Measurements from ENCODE around the gene CPPED1. TPM values are rescaled to one million over a fixed set of nuclear protein-coding genes. Genes with fewer than 3 reads are reported as not detected.

CPPED1 gene
- total RNA-seq, 1 experiment from 2014 or later = 7.7 TPM

GRCh38 chr16:12704492-12705111, 99.1 kb downstream of the CPPED1 start:
- TF ChIP-seq EZH2 (IDR thresholded peaks at IDR 0.05; ENCODE audit: low read length, unreplicated experiment) (no peak), EZH2phosphoT487 (IDR thresholded peaks at IDR 0.05; ENCODE audit: borderline replicate concordance, low read length) (no peak), CTCF (conservative IDR thresholded peaks at IDR 0.05; ENCODE audit: low read depth, low read length) (no peak)
- H3K27ac ChIP-seq (ENCODE audit: low read length) = no peak overlapping the region
- BruUV-seq (replicated peaks) = no TSS peak
- H3K9ac ChIP-seq (ENCODE audit: low read length) = no peak overlapping the region
- no peaks in the 10 kb centered on the region for H3K79me2 ChIP-seq (ENCODE audit: low read length)
- intact Hi-C loops (cut with micrococcal nuclease) = no loop called here
- ChIA-PET CTCF (no interaction called here), POLR2A (ENCODE audit: unreplicated experiment) (no interaction called here)
- no peak for ATAC-seq
- no peaks in the 10 kb centered on the region for H3K9me2 ChIP-seq (replicated peaks; ENCODE audit: low read length)
- DNase-seq = no peak
- no peaks in the 10 kb centered on the region for H4K20me1 ChIP-seq (ENCODE audit: low read length)
- H3K4me1 ChIP-seq (ENCODE audit: insufficient read depth, low read length) = no peaks in the 10 kb centered on the region
- H3F3A ChIP-seq (ENCODE audit: low read length, unreplicated experiment) = no peaks in the 10 kb centered on the region
- no peak overlapping the region for H2AFZ ChIP-seq (ENCODE audit: low read length)
- H3K4me3 ChIP-seq (ENCODE audit: low read length) = no peak overlapping the region
- H3K9me3 ChIP-seq (ENCODE audit: low read length) = no peaks in the 10 kb centered on the region
- H3K36me3 ChIP-seq (ENCODE audit: low read depth, low read length) = no peaks in the 10 kb centered on the region
- no peaks in the 10 kb centered on the region for H3K27me3 ChIP-seq (ENCODE audit: low read length)
- no peak overlapping the region for H3K4me2 ChIP-seq (ENCODE audit: low read length)

- Histone ChIP-seq H3K36me3 (ENCODE audit: low read depth, low read length) (no peaks in the 10 kb centered on the region), H3K27ac (ENCODE audit: low read length) (no peak overlapping the region), H3K4me3 (ENCODE audit: low read length) (no peak overlapping the region), H3K4me1 (ENCODE audit: insufficient read depth, low read length) (no peaks in the 10 kb centered on the region), H2AFZ (ENCODE audit: low read length) (no peak overlapping the region), H3K4me2 (ENCODE audit: low read length) (no peak overlapping the region), H3K9me3 (ENCODE audit: low read length) (no peaks in the 10 kb centered on the region), H3K79me2 (ENCODE audit: low read length) (no peaks in the 10 kb centered on the region), H3K9ac (ENCODE audit: low read length) (no peak overlapping the region), H3K9me2 (replicated peaks; ENCODE audit: low read length) (no peaks in the 10 kb centered on the region), H4K20me1 (ENCODE audit: low read length) (no peaks in the 10 kb centered on the region), H3K27me3 (ENCODE audit: low read length) (no peaks in the 10 kb centered on the region), H3F3A (ENCODE audit: low read length, unreplicated experiment) (no peaks in the 10 kb centered on the region)
- no TSS peak for BruUV-seq (replicated peaks)
- intact Hi-C loops (cut with micrococcal nuclease) = no loop called here
- ChIA-PET CTCF (no interaction called here), POLR2A (ENCODE audit: unreplicated experiment) (no interaction called here)
- no peak for TF ChIP-seq CTCF (conservative IDR thresholded peaks at IDR 0.05; ENCODE audit: low read depth, low read length)
- no peak for TF ChIP-seq EZH2phosphoT487 (IDR thresholded peaks at IDR 0.05; ENCODE audit: borderline replicate concordance, low read length)
- no peak for TF ChIP-seq EZH2 (IDR thresholded peaks at IDR 0.05; ENCODE audit: low read length, unreplicated experiment)
- no peak for ATAC-seq
- peak; percentile 5 for DNase-seq
Measured at GRCh38 chr16:12703935-12704334, 99.8 kb downstream of the CPPED1 start.

- no peaks in the 10 kb centered on the region for H3K9me3 ChIP-seq (ENCODE audit: low read length)
- H3K36me3 ChIP-seq (ENCODE audit: low read depth, low read length) = no peaks in the 10 kb centered on the region
- no peak for TF ChIP-seq EZH2phosphoT487 (IDR thresholded peaks at IDR 0.05; ENCODE audit: borderline replicate concordance, low read length)
- no peak for TF ChIP-seq EZH2 (IDR thresholded peaks at IDR 0.05; ENCODE audit: low read length, unreplicated experiment)
- TF ChIP-seq CTCF (conservative IDR thresholded peaks at IDR 0.05; ENCODE audit: low read depth, low read length) = no peak
- H3K4me3 ChIP-seq (ENCODE audit: low read length) = no peak overlapping the region
- H3K79me2 ChIP-seq (ENCODE audit: low read length) = no peaks in the 10 kb centered on the region
- no peak overlapping the region for H3K9ac ChIP-seq (ENCODE audit: low read length)
- no peaks in the 10 kb centered on the region for H4K20me1 ChIP-seq (ENCODE audit: low read length)
- H3K4me2 ChIP-seq (ENCODE audit: low read length) = no peak overlapping the region
- DNase-seq = no peak
- no TSS peak for BruUV-seq (replicated peaks)
- intact Hi-C loops (cut with micrococcal nuclease) = no loop called here
- ChIA-PET POLR2A (ENCODE audit: unreplicated experiment) (no interaction called here), CTCF (no interaction called here)
- no peaks in the 10 kb centered on the region for H3K4me1 ChIP-seq (ENCODE audit: insufficient read depth, low read length)
- H2AFZ ChIP-seq (ENCODE audit: low read length) = no peak overlapping the region
- no peaks in the 10 kb centered on the region for H3K9me2 ChIP-seq (replicated peaks; ENCODE audit: low read length)
- H3K27ac ChIP-seq (ENCODE audit: low read length) = no peak overlapping the region
- no peaks in the 10 kb centered on the region for H3F3A ChIP-seq (ENCODE audit: low read length, unreplicated experiment)
- H3K27me3 ChIP-seq (ENCODE audit: low read length) = no peaks in the 10 kb centered on the region
- ATAC-seq = no peak
Measured at GRCh38 chr16:12700161-12700560, 103.5 kb downstream of the CPPED1 start.
